GM19099 (cell line): ENCODE measurements around the gene ANKRD12.

Experiments used
- POLR2A ChIP-seq: IDR thresholded peaks from 3 replicates; pipeline ENCODE4 v1.6.1; 2011; ENCODE audit warnings: low read depth; ENCODE audit not compliant: insufficient read length; ENCODE audit errors: extremely low read depth

Gene ANKRD12

DNA sequence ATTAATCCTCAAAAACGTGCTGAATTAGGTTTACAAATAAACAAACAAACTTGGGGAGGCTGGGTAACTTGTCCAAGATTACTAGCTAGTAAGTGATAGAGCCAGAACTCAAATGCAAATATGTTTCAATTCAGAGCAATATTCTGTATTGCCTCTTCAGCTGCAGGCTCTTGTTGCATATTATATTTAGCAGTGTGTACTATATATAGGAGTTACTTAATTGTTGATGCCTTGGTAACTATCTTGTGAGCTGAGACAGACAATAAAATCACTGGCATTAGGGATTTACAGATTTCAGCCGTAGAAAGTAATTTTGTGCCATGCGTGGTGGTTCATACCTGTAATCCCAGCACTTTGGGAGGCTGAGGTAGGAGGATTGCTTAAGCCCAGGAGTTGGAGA is 10.2 kb upstream of the ANKRD12 start:
- no peak for TF ChIP-seq POLR2A

DNA sequence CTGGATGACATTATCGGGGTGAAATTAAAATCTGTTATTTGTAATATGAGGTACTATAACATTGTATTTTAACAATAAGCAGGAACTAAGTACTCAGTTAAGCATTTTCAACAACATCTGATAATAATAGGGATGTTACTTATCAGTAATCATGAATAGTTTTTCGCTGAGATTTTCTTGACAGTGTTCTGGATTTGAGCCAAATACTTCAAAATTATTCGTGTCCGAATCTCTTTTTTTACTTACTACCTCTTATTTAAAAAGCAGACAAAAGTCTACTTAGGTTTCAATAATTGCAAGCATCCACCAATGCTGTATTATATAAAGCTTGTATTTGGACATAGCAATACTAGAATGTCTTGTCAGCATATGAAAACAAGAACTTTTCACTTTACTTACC is 6.4 kb upstream of the ANKRD12 start:
- TF ChIP-seq POLR2A, result no peak

DNA sequence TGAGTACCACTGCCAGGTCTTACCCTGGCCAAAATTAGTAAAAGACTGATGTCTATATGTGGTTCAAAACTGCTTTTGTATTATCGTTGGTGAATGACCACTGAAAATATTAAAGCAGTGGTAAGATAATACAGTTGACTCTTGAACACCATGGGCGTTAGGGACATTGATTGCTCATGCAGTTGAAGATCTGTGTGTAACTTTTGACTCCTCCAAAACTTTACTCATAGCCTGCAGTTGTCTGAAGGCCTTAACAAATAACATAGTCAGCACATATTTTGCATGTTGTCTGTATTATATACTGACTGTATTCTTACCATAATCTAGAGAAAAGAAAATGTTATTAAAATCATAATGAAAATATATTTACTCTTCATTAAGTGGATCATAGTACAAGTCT is 5.8 kb upstream of the ANKRD12 start:
- no peak for TF ChIP-seq POLR2A

DNA sequence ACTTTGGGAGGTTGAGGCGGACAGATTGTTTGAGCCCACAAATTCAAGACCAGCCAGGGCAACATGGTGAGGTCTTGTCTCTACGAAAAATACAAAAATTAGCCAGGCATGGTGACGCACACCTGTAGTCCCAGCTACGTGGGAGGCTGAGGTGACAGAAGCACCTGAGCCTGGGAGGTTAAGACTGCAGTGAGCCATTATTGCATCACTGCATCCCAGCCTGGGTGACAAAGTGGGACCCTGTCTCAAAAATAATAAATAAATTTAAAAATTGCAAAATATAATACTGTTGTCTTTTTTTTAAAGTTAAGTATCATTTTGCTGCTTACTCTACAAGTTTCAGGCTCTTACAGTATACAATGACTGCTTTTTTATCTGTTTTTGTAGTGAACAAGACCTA is 4.0 kb upstream of the ANKRD12 start:
- TF ChIP-seq POLR2A, result no peak

DNA sequence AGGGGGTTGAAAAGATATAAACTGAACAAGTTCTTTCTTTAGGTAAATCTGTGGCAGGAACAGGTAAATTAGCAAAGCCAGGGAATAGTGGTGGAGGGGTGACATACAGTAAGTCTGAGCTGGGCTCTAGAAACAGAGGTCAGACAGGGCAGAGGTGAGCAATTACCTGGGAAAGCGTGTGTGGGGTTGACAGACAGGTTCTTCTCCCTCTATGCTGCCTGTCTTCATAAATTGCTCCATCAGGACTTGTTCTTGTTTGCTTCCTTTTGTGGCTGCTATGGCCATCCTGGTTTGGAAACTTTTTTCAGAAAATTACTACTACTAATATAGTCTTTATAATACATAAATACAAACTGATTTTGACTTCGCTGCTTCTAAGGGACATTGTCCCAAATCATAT is 3.4 kb upstream of the ANKRD12 start:
- TF ChIP-seq POLR2A, result no peak

DNA sequence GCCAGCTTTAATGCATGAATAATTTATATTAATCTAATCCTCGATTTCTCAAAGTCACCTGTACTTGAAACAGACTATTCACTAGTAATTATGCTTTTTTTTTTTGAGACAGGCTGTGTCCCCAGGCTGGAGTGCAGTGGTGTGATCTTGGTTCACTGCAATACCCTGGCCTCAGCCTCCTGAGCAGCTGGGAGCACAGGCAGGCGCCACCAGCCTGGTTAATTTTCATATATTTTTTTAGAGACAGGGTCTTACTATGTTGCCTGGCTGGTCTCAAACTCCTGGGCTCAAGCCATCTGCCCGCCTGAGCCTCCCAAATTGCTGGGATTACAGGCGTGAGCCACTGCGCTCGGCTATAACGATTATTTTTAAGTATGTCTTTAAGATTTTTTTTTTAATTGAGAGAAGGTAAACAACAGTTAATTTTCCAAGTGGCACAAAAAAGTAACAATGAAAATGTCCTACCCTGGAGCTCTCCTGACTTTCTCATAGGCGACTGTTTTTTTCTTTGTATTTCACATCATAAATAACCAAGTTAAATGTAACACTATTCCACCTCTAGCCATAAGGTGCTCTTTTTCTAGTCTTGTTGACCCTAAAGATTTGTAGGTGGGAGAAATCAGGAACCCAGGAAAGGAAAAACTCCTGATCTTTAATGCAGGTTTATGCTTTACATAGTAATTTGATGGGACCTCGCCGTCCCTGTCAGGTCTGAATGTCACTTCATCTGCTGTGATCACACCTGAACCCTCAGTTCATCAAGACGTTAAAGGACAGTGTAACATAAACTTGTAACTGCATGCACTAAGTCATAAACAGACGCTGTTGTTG is 1.3 kb upstream of the ANKRD12 start:
- TF ChIP-seq POLR2A, result no peak

DNA sequence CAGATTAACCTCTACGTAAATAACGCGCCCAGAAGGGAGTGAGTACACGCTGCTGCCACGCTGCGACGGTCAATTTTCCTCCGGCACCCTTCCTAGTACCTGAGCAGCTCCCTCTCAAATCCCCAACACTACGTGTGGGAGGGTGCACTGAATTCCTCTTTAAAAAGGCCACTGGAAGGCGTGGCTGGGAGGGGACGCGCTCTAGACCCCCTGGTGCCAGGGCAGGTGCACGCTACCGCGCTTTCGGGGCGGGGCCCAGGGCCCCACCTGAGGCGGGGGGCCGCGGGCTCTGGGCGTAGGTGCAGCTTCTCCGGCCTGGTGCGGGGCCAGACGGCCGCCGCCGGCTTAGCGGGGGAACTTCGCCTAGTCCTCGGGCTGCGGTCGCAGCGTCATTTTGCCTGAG is 668 bp upstream of the ANKRD12 start:
- peak; percentile 40 for TF ChIP-seq POLR2A

DNA sequence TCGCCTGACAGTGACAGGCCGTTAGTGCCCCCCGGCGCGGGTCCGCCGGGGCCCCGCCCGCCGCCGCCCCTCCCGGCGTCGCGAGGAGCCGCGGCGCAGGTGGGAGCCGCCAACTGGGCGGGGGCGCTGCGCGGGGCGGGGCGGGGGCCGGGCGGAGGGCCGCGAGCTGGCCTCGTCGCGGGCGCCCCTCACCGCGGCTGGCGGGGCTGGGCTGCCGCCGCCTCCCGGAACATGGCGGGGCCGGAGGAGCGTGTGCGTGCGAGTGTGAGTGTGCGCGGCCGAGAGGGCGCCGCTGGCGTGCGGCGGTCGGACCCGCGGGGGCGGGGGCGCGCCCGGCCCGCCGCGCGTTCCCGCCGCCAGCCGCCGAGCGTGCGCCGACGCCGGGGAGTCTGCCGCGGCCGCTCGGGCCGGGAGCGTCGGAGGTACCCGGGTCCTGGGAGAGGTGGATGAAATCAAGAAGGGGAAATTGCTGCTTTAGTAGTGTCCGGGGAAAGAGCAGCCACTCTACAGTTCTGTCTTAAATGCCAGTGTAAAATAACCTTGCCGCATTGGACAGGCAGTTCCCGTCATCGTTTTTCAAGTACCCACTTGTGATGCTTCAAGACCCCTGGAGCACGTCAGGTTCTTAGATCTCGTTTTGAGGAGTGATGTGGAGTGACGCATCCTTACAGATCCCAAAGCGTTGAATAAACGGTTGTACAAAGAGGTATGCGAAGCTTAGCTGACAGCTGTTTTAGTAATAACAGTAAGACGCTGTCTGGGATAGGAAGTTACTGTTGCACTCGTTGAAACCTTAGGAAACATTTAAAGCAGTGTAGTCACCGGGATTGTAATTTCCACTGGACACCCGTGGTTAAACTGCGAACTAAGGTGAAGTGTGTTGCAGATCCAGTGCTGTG is 836 bp downstream of the ANKRD12 start:
- TF ChIP-seq POLR2A, result peak; percentile 33

DNA sequence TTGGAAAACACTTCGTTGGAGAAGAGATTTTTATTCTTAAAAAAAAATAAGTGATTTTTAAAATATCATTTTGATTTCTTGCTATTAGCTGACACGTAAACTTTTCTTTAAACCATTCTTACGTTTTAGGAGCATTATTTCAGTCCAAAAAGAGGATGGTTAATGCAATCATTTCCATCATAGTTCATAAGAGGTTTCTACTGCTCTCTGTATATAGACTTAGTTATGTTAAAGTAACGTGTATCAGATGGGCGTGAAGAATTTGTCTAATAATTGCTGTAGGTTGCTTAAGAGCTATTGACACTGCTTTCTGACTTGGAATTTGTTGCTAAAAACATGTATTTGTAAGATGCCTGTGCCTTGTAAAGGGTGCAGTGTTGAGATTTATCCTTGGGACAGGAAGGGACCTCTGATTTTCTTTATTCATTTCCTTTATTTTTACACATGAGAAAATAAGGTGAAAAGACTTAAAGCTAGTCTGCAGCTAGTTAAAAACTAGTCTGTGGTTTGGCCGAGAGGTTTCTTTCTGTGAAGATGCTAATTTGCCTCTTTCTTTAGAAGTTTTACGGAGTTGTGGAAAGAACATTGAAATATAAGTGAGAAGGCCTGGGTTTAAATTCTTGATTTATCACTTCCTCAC is 2.9 kb downstream of the ANKRD12 start:
- no peak for TF ChIP-seq POLR2A

DNA sequence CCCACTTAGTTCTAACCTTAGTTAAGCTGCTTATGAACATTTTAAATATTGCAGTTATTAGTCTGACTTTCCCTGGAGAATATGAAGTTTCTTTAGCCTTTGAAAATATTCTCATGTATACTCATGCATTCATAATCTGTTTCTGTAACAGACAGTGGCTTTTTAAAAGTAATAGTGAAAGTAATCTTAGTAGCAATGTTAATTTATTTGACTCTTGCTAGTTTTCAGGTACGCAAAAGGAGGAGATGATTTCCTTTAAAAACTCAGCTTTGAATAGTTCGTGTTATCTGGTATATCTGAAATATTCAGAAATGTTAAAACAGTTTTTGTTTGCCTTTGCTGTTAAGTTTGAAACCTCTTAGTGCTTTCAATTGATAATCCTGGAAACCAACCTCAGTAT is 3.8 kb downstream of the ANKRD12 start:
- TF ChIP-seq POLR2A, result no peak

DNA sequence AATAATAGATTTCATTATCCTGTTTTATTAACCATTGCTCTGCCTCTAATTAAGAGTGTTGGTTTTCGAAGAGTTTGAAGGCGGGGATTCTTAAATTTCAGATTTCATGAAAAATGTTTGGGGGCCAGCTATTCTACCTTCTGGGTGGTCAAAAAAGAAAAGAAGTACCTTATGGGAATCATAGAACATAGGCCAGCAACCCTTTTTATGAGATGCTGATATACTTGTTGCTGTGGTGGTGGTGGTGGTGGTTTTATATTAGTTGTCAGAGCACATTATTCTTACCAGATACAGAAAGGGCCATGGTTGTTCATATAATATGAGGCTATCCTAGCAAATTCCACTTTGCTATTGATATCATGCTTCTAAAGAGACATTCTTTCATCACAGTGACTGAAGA is 4.4 kb downstream of the ANKRD12 start:
- TF ChIP-seq POLR2A, result no peak

DNA sequence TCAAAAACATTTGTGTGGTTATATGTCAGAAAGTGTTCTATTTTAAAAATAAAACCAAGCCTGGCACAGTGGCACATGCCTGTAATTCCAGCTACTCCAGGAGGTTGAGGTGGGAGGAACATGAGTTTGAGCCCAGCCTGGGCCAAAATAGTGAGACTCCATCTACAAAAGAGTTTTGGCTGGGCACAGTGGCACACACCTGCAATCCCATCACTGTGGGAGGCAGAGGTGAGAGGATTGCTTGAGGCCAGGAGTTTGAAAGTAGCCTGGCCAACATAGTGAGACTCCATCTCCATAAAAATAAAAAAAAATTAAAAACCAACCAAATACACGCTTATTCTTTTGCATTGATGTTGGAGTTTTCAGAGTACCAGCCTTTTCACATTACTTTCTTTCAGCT is 9.6 kb downstream of the ANKRD12 start:
- no peak for TF ChIP-seq POLR2A

DNA sequence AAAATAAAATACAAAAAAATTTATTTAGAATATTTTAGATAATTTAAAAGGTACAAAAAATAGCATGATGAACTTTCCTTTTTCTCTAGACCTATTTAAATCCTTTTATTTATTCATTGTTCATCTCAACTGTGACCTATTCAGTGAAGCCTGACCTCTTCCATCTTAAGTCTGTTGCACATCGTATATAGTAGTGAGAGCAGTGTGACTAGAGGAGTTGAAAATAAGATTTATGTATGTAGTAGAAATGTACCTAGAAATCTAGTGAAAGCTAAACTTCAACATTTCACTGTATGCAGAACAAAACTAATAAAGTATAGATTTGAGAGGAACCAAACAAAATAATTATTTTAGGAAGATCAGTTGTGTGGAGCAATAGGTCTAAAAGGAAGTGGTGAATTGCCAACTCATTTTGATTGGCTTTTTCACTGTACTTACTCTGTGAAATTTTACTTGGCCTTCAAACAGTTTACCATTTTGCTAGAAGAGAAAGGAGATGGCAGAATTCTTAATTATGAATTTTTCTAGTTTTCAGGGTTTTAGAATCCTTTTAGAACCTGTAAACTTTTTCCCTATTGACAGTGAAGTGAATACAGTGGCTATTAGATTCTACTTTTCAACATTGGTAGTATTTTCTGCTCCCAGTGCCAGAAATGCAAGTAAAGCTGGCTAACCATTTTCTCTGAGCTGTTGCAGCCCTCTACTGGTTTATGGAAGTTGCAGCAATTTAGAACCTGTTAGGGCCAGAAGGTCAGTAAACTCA is 11.0 kb downstream of the ANKRD12 start:
- TF ChIP-seq POLR2A, result no peak

DNA sequence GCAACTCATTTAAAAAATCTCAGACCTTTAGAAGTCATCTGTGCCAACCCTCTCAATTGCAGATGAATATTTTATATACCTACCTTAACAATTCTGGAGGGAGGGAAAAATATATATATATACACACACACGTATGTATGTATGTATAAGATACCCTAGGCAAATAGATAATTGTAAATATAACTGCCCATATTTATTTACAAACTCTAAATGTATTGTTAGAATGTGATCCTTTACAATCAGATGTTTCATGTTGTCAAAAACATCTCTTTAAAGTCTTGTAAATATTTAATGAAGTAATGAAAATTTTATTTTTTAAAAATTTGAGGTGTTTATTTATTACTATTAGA is 11.6 kb downstream of the ANKRD12 start:
- TF ChIP-seq POLR2A, result no peak

DNA sequence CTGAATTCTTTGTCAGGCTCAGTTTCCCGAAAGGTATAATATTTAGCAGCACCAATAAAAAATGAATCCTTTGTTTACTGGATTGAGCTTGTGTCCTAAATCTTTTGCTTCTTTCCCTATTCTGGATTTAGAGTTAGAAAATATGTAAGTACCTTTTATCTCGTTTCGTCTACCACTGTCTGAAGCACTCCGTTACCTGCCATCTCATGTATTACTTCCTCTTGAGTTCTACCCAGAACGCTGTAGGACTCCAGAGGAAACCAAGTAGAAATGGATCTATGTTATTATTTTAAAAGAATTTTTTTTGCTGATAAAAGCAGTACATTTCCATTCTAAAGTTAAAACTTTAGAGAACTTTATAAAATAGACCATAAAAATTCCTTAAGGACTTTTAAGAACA is 13.5 kb downstream of the ANKRD12 start:
- no peak for TF ChIP-seq POLR2A
